Epithelial cell of umbilical artery (primary cell): ENCODE data around the gene ZNF75A. TPM values are rescaled to one million over a fixed set of nuclear protein-coding genes. Genes with fewer than 3 reads are reported as not detected.

ENCODE experiments used
- total RNA-seq: library from RNA; depleted of rRNA; stranded (reverse); fragments of >200 nt; gene quantifications from 2 replicates; pipeline ENCODE4 v1.2.3, GENCODE V29; 2014

ZNF75A gene
- total RNA-seq = 15.3 and 20.4 TPM in 2 replicates

DNA sequence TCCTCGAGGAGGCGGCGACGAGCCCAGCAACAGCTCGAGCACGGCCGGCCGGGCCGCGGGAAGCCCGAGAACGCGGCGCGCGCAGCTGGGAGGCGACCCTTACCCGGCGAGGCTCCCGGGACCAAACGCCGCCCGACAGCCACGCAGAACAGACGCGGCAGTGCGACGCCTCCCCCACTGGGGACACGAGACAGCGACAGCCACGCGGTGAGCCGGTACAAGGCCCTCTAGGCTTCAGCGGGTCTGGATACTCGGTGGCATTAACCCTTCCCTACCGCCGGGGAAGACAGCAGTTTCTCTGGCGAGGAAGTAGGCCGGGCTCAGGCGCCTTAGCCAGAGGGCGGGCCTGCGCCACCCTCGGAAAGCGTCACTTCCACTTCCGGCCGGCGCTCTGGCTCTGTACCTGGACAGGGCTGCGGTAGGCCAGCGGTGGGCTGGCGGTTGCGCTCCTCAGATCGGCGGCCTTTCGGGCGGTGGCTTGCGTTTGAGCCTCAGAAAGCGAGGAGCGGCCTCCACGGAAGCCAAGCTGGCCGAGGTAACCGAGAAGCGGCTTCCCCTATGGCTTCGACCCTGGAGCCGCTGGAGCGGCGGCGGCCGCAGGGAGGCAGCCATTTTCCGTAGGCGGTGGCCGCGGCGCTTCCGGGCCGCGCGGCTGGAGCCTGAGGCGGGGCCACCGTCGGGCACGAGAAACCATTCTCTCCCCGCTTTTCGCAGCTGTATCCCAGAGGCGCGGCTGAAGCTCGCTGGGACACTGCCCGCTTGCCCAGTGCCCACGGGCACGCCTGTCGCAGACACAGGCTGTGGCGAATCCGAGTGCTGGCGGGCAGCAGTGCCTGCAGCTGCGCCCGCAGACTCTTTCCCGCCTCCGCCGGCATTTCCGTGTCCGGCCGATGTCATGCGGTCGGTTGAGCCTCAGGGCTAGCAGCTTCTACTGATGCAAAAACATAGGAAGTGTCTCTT is at the start of gene ZNF75A, which contains the start of gene TIGD7:
Gene ZNF75A (plus strand): TSS at position 389 of the 960 bp plus-strand sequence. CDS start 2,932 bp downstream, outside the sequence.
Gene TIGD7 (minus strand): TSS at position 322 of the 960 bp plus-strand sequence. CDS start 4,816 bp downstream, outside the sequence.

DNA sequence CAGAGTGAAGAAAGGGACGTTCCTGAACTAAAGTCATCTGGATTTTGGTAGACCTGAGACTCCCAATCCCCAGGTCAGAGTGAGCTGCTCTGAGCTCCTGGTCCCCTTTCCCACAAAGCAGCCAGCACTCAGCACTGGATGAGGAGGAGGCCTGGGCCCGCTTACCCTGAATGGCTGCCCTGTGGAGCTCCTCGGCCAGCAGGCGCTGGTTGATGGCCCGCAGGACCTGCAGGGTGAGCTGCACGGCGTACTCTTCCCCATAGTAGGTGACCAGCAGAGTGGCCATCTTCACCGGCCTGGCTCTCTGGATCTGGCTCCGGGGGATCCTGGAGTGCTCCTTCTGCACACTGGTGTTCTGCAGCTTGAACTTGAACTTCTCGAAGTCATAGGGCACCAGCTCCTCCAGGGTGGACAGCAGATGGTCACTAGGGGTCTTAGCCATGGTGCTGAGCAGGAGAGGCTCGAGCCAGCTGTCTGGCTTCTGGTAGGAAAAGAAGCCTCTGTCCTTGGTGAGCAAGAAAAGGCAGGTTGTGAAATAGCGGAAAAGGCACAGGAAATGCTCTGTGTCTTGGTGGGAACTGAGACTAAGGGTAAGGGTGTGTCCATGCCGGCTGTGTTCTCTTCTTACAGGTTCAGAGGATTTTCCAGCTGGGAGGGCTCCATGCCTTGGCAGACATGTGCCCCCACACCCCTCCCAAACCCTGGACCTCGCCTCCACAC is 49.0 kb upstream of the ZNF75A start, which contains the start of gene MEFV:
Gene MEFV (minus strand): TSS at position 488 of the 720 bp plus-strand sequence. CDS start 46 bp downstream, at position 442.

DNA sequence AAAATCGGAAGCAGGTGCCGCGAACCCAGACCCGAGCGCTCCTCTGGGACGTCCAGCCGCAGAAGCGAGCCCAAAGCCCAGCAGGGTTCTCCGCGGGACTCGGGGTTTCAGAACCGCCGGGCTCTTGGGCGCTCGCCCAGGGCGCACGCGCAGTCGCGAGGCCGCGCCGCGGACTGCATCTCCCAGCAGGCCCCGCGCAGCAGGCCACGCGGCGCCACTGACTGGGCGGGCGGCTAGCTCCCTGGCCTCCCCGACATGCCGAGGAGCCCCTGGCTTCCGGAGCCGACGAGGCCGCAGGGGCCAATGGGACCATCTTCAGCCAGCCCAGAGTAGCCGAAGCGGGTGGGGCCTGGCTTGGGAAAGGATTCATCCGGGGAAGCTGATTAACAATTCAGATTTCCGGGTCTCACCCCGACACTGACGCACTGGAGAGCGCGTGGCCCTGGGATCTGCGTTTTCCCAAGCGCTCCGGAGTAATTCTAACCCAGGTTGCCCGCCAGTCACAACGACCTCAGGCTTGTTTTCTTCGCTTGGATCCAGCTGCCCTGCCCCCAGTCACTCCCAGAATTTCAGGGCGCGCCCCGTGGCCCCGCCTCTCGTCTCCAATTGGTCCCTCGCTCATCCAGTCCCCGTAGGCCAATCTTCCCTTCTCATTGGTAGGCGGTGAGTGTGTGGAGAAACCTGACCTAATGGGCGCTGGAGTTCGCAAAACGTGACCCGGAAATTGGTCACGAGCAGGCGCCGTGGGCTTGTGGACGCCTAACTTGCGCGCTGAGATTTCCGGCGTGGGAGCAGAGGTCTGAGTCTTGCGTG is 22.4 kb upstream of the ZNF75A start, which contains the start of gene ZNF263:
Gene ZNF263 (plus strand): TSS at position 762 of the 813 bp plus-strand sequence. CDS start 328 bp downstream, outside the sequence.

DNA sequence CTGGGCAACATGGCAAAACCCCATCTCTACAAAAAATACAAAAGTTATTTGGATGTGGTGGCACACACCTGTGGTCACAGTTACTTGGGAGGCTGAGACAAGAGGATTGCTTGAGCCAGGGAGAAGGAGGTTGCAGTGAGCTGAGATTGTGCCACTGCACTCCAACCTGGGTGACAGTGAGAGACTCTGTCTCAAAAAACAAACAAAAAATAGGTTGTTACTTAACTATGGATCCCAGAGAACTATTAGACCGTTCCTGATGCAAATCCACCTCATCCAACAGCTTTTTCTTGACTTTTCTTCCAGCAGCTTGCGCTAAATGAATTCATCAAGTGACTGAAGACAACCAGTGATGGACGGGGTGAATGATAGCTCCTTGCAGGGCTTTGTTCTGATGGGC is 50.3 kb downstream of the ZNF75A start, which contains the start of gene OR2C1:
Gene OR2C1 (plus strand): TSS at position 301 of the 400 bp plus-strand sequence. CDS start 52 bp downstream, at position 353.

Other genes starting within 250 kb of the ZNF75A start
- 41.9 and 78.6 TPM in 2 replicates for gene IL32, start 239.9 kb upstream of the ZNF75A start, total RNA-seq
- not detected in 2 replicates for gene ZSCAN10, start 206.2 kb upstream of the ZNF75A start, total RNA-seq
- 20.1 and 29.9 TPM in 2 replicates for gene ZNF205, start 192.9 kb upstream of the ZNF75A start, total RNA-seq
- gene ZNF213, start 170.5 kb upstream of the ZNF75A start, total RNA-seq = 3.5 and 4.5 TPM in 2 replicates
- gene OR1F1, start 117.3 kb upstream of the ZNF75A start, total RNA-seq = not detected in 2 replicates
- gene ZNF200, start 70.3 kb upstream of the ZNF75A start, total RNA-seq = 10.1 and 11.9 TPM in 2 replicates
- not detected in 2 replicates for gene MEFV, start 48.9 kb upstream of the ZNF75A start, total RNA-seq
- gene ZNF263, start 22.0 kb upstream of the ZNF75A start, total RNA-seq = 45.5 and 54.9 TPM in 2 replicates
- gene TIGD7, start 67 bp upstream of the ZNF75A start, total RNA-seq = 2.3 TPM in 2 replicates
- gene OR2C1, start 50.4 kb downstream of the ZNF75A start, total RNA-seq = 0.15 TPM in 1 of 2 replicates, not detected in the other
- 9.1 and 10.1 TPM in 2 replicates for gene ZSCAN32, start 95.5 kb downstream of the ZNF75A start, total RNA-seq
- gene ZNF174, start 95.7 kb downstream of the ZNF75A start, total RNA-seq = 4.3 and 4.9 TPM in 2 replicates
- gene ZNF597, start 138.0 kb downstream of the ZNF75A start, total RNA-seq = 1.9 and 2.6 TPM in 2 replicates
- gene NAA60, start 138.2 kb downstream of the ZNF75A start, total RNA-seq = 11.0 and 27.5 TPM in 2 replicates
- not detected in 2 replicates for gene C16orf90, start 190.0 kb downstream of the ZNF75A start, total RNA-seq
- 14.3 and 22.0 TPM in 2 replicates for gene CLUAP1, start 195.5 kb downstream of the ZNF75A start, total RNA-seq